GM19372 (cell line): ENCODE data around the gene GDF7.

Experiments
- ATAC-seq: cut with Tn5 transposase; IDR thresholded peaks from one replicate; pipeline ENCODE4 v1.9.1; 2021; ENCODE audit warnings: mild to moderate bottlenecking, low read depth, moderate library complexity; ENCODE audit not compliant: unreplicated experiment

The GDF7 gene

DNA sequence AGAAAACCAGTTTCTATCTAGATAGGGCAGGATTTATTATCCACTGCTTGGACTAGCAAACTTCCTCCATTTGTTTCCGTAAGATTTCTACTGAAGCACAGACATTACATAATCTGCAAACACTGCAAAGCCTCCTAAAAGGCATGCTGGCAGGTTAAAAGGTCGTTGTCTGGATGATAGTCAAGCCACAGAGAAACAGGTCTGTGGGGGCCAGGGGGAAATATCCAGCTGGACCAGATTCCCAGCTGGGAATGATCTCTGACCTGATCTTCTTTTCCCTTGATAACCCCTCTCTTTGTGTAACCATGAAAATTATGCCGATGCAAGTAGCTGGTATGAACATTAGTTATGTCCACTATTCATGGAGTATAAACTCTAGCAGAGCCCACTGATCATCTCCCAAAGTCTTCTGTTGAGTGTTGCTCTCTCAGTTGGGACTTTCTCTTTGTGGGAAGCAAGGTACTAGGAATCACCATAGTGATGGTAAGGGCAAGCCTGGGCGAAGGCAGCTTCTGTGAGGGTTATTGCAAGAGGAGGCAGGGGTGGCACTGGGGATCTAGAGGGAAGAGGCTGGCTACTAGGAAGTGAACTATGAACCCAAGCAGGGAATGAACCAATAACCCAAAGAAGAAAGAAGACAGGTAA lies 61.3 kb downstream of the GDF7 start:
- no peak for ATAC-seq
